Measurements from ENCODE around the gene GPR85.
"Not testable (repeated sequence)": the region's sequence is repeated elsewhere in the genome, so short reads cannot be mapped to it uniquely, and the experiment has no call there.

Gene GPR85

GRCh38 chr7:113085781-113086390 lies 741 bp downstream of the GPR85 start:
- peak; percentile 71 for DNase-seq
- in situ Hi-C loops (cut with MboI; ENCODE audit: low pct_unique_long_range_greater_than_20kb, low sequenced_read_pairs), result no loop called here

GRCh38 chr7:113084496-113085172 lies 2.0 kb downstream of the GPR85 start:
- in situ Hi-C loops (cut with MboI; ENCODE audit: low pct_unique_long_range_greater_than_20kb, low sequenced_read_pairs), result no loop called here
- peak; percentile 74 for DNase-seq

GRCh38 chr7:113083816-113084495 lies 2.7 kb downstream of the GPR85 start:
- no peak for DNase-seq
- in situ Hi-C loops (cut with MboI; ENCODE audit: low pct_unique_long_range_greater_than_20kb, low sequenced_read_pairs), result no loop called here

- in situ Hi-C loops (cut with MboI; ENCODE audit: low pct_unique_long_range_greater_than_20kb, low sequenced_read_pairs), result no loop called here
- DNase-seq, result peak; percentile 16
These were observed 3.4 kb downstream of the GPR85 start for GRCh38 chr7:113083132-113083815.

DNA sequence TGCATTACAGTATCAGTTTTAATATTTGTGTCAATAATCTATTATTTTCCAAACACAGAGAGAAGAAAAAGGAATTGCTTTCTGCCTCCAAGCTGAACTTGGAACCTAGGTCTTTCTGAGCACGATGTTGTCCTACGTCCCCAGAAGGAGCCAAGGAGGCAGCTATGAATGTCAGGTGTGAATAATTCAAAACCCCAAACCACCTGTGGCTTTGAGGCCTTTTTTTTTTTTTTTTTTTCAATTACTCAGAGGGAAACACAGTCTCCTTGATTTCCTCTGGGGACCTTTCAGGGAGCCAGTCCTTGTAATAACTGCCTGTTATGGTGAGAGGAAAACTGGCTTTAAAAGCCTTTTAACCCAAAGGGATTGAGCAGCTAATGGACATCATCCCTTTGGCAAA lies 8.3 kb downstream of the GPR85 start:
- in situ Hi-C loops (cut with MboI; ENCODE audit: low pct_unique_long_range_greater_than_20kb, low sequenced_read_pairs), result no loop called here
- DNase-seq, result no peak

DNA sequence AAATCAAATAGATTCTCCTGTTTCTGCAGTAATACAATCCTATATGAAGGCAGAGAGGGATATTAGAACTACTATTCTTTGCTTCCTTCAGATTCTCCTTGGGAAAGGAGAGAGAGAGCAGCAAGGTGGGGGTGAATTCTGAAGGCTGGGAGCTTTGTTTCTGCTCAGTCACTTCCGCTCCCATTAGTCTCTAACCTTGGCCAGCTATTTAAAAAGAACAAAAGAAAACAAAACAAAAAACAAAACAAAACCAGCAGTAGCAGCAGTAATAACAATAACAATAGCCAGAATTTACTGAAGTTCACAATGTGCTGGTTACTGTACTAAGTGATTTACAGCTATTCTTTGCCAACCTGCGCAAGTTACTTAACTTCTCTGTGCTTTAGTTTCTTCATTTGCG lies 9.9 kb downstream of the GPR85 start:
- DNase-seq, result no peak
- in situ Hi-C loops (cut with MboI; ENCODE audit: low pct_unique_long_range_greater_than_20kb, low sequenced_read_pairs), result no loop called here

DNA sequence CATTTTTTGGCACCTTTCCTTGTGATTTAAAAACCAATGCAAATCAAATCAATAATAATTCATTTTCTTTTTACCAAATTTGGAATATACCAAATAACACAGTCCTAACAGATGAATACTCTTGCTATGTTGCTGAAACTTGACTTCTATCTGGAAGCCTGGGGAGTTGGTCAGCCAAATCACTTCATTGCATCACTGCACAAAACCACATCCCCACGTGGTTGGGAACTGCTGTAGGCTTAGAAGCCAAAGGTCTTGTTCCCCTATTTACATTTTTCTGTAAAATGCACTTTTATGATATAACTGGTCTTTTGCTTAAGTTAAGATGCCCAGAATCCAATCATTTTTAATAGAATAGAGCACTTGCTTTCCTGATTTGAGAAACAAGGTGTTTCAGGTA lies 15.2 kb downstream of the GPR85 start:
- in situ Hi-C loops (cut with MboI; ENCODE audit: low pct_unique_long_range_greater_than_20kb, low sequenced_read_pairs), result no loop called here
- DNase-seq, result peak; percentile 76

DNA sequence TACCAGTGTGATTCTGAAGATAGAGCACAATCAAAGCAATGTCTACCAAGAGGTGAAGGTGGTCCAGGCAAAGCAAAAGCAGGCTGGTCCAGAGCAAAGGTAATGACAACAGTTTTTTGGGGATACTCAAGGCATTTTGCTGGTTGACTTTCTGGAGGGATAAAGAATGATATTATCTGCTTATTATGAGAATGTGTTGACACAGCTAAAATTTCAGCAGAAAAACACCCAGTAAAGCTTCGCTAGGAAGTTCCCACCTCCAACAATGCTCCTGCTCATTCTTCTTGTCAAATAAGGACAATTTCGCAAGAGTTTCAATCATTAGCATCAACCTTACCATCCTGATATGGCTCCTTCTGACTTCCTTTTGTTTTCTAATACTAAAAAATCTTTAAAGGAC lies 24.1 kb downstream of the GPR85 start:
- in situ Hi-C loops (cut with MboI; ENCODE audit: low pct_unique_long_range_greater_than_20kb, low sequenced_read_pairs), result no loop called here

GRCh38 chr7:113060100-113060499 lies 26.5 kb downstream of the GPR85 start:
- no peak for DNase-seq
- in situ Hi-C loops (cut with MboI; ENCODE audit: low pct_unique_long_range_greater_than_20kb, low sequenced_read_pairs), result no loop called here

More for the DNA sequence above, 24.1 kb downstream of the GPR85 start:
- no peak for DNase-seq

- in situ Hi-C loops (cut with MboI; ENCODE audit: low pct_unique_long_range_greater_than_20kb, low sequenced_read_pairs), result no loop called here
These were observed 31.7 kb downstream of the GPR85 start for GRCh38 chr7:113054938-113055337.

DNA sequence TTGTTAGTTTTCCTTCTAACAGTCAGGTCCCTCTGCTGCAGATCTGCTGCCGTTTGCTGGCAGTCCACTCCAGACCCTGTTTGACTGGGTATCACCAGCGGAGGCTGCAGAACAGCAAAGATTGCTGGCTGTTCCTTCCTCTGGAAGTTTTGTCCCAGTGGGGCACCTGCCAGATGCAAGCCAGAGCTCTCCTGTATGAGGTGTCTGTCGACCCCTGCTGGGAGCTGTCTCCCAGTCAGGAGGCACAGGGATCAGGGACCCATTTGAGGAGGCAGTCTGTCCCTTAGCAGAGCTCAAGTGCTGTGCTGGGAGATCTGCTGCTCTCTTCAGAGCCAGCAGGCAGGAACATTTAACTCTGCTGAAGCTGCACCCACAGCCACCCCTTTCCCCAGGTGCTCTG lies 32.4 kb downstream of the GPR85 start:
- DNase-seq; in situ Hi-C loops (cut with MboI; ENCODE audit: low pct_unique_long_range_greater_than_20kb, low sequenced_read_pairs): not testable (repeated sequence)

More at GRCh38 chr7:113054938-113055337, 31.7 kb downstream of the GPR85 start:
- no peak for DNase-seq

GRCh38 chr7:113049221-113049620 lies 37.4 kb downstream of the GPR85 start:
- DNase-seq; in situ Hi-C loops (cut with MboI; ENCODE audit: low pct_unique_long_range_greater_than_20kb, low sequenced_read_pairs): not testable (repeated sequence)

DNA sequence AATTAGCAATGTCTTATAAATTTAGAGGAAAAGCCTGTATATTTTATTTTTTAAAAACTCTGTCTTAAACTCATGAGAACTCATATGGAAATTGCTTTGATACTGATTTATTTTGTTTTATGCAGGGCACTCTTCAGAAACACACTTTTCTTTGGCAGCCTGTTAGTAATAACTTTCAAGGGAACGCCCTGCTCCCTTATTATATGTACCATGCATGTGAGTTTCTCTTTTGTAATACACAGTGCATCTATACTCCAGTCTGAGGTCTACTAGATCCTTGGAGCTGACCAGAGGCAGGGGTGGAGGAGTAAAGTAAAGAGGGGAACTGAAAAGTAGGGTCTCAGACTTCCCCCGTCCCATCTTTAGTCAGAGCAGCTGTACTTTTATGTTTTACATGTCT lies 40.2 kb downstream of the GPR85 start:
- DNase-seq, result no peak
- in situ Hi-C loops (cut with MboI; ENCODE audit: low pct_unique_long_range_greater_than_20kb, low sequenced_read_pairs), result no loop called here

DNA sequence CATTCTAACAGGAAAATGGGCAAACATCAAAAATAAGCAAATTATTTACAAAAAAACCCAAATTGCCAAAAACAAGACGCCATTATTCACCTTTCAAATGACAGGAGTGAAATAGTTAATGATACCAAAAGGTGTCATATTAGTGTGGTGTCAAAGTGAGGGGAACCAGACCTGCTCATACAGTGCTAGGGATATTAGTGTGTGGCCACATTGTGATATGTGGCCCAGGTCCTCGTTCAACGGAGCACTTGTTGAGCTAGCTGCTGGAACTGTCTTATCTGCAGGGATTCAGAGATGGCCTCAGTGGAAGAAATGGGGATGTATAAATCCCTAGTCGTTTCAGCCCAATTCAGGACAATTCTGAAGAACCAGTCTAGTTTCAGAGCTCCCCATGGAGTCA lies 41.2 kb downstream of the GPR85 start:
- in situ Hi-C loops (cut with MboI; ENCODE audit: low pct_unique_long_range_greater_than_20kb, low sequenced_read_pairs), result no loop called here
- no peak for DNase-seq

DNA sequence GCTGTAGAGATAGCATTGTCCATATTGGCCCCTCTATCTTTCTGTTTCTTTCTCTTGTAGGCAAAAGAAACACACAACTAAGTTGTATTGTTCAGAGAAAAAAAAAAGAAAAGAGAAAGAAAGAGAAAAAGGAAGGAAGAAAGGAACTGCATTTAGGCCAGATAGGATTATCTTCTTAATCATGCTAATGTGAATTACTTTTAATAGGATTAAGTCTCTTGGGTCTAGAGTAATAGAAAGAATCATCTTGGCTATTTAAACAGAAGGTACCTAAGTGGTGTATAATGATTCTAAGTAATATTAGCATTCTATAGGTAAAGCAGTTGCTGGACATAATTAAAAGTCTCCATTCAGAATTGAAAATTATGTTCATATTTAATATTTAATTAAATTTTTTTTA lies 42.2 kb downstream of the GPR85 start:
- DNase-seq, result no peak
- in situ Hi-C loops (cut with MboI; ENCODE audit: low pct_unique_long_range_greater_than_20kb, low sequenced_read_pairs), result no loop called here

DNA sequence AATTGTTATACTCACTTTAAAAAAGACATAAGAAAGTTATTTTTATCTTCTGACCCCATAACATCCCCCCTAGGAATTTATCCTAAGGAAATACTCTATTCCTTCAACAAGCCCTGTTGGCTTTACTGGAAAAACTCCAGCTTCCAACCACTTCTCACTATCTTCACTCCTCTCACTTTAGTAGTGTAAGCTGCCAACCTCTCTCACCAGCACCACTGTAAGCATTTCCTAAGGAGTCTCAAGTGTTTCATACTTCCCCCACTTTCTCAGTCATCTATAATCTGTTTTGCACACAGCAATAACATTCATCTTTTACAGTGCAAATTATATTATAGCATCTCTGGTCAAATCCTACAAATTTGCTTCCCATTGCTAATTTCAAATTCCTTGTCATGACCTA lies 45.8 kb downstream of the GPR85 start:
- DNase-seq, result no peak
- in situ Hi-C loops (cut with MboI; ENCODE audit: low pct_unique_long_range_greater_than_20kb, low sequenced_read_pairs), result no loop called here

DNA sequence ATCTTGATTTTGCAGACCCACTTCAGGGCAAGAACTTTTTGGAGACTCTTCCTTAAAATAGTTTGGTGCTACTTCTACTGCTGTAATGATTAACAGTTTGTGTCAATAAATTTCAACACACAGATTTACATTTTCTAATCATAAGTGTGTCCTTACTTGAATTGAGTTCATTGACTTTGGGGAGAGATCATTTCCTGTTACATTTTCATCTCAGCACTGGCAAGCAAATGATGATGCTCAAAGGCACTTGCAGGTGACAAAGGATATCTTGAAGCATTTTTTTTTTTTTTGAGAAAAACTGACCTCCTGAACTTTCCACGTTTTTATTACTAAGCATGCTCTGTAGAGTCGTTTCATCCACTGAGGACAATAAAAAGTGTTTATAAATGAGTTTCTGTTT lies 52.7 kb downstream of the GPR85 start:
- in situ Hi-C loops (cut with MboI; ENCODE audit: low pct_unique_long_range_greater_than_20kb, low sequenced_read_pairs), result no loop called here
- no peak for DNase-seq

All from KBM-7 (cell line).